Stromal cell of bone marrow (primary cell): ENCODE measurements around the gene SIGMAR1.

Source experiments
- DNase-seq: peaks from one replicate; pipeline ENCODE4 v3.0.0-alpha.2; 2012; ENCODE audit warnings: low read depth

The SIGMAR1 gene

DNA sequence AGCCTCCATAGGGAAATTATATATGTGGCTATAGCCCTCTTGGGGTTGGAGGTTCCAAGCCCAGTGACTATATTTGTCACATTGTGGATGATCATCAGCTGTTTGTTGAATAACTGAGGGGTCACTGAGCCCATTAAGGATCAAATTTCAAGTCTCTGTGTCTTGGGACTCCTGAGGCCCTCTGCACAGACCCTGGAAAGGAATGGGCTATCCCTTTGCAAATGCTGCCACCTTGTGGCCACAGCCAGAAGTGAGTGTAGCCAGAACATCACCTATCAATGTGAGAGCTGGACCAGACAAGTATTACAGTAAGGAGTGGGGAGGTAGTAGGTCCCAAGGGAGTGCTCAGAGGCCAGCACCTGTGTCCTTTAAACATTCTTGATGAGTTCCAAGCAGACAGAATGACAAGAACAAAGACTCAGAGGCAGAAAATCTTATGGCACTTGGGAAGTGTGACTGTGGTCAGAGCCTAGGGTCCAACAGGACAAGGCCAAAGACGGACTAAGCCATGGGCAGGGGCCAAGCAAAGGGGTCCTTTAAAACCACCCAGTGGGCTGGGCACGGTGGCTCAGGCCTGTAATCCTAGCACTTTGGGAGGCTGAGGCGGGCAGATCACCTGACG, 33.9 kb downstream of the SIGMAR1 start:
- no peak for DNase-seq

GRCh38 chr9:34601937-34602573, 35.5 kb downstream of the SIGMAR1 start:
- DNase-seq, result no peak

- no peak for DNase-seq
Observed at GRCh38 chr9:34600908-34601307, 36.7 kb downstream of the SIGMAR1 start.

DNA sequence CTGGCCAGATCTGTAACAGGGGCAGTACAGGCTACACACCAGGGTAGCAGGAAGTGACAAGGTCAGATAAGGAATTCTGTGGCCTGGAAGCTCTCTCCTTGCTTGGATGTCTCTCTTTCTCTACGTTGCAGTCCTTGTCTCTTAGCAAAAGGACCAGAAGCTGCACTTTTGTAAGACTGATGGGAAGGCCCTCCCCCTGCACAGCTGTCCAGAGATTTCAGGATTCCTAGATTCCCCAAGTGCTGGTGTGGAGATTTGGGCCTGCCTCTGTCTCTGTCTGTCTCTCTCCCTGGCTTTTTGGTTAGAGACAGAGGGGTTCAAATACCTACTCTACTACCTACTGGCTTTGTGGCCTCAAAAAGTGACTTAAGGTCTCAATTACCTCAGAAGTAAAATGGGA, 38.0 kb downstream of the SIGMAR1 start:
- DNase-seq, result no peak

DNA sequence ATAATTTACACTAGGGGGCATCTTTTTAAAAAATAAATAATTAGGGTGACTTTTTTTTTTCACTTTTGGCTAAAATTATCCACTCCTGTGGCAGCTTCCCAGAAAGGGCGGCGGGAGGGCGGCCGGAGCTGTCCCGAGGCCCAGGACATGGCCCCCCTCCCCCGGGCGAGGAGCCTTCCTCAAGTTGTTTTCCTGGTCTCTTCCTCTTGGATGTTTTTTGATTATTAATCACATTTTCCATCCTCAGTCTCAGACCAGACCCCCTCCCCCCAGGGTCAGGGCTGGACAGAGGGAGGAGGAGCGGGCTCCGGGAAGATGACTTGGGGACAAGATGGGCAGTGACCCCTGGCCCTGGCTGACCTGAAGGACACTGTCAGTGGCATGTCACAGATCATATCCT, 43.4 kb downstream of the SIGMAR1 start:
- no peak for DNase-seq

DNA sequence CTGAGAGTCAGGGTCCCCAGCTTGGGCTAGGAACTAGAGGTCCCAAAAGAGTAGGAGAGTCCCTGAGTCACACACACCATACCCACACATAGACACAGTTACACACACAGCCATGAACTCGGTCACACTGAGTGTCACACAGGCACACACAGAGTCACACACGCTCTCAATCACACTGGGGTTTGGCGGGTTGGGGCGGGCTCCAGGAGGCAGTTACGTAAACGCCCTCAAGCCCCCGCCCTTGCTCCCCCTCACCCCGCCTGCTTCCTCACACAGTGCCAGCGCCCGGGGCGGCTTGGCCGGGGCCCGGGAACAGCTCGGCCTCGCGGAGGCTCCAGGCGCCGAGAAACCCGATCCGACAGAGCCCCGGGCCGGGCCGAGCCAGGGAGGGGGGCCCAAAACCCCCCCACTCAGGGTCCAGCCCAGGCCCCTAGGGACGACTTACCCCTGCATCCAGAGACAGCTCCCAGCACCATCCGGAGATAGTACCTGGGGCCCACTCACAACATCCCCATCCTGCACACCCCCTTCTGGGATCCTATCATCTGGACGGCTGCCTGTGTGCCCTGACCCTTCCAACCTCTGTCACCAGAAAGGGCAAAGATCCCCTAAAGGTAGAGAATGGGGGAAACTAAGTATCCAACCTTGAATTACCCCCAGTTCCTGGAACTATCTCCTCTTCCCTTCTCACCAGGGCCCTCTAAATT, 44.5 kb downstream of the SIGMAR1 start:
- no peak for DNase-seq

DNA sequence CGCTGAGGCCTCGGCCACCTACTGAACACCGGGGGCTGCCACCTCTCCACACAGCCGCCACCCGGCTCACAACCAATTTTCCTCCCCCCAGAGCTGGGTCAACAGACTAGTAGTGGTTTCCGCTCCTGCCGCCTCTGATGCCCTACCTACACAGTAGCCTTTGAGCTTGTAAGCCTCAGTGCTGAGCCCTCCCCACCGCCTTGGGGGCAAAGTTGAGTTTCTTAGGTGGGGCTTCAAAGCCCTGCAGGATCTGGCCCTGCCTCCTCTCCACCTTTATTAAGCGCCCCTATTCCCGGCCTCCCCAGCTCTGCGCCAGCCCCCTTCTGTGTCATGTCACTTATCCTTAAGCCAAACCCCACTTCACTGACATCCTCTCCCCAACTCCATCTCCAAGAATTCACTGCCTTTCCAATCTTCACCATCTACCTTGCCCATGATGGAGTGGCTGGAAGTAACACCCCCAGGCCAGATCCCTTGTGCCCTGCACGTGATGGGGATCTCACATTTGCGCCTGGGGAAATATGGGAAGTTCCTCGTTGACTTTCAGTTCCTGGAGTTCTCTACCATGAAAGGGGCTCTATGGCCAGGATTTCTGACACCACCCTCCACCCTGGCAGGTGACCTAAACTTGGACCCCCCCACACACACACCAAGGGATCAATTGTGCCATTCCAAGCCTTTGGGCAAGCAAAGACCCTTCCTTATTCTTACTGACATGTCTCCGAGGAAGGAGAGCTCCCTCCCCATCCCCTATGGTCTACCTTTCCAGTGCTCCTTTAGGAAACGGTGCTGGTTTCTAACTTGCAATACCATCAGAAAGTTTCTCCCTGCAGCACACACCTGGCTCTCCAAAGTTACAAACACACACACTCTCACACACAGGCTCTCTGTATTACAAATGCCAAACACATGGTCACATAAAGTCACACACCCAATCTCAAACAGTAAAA, 45.4 kb downstream of the SIGMAR1 start:
- no peak for DNase-seq

GRCh38 chr9:34591248-34591916, 46.2 kb downstream of the SIGMAR1 start:
- DNase-seq, result peak; percentile 45

DNA sequence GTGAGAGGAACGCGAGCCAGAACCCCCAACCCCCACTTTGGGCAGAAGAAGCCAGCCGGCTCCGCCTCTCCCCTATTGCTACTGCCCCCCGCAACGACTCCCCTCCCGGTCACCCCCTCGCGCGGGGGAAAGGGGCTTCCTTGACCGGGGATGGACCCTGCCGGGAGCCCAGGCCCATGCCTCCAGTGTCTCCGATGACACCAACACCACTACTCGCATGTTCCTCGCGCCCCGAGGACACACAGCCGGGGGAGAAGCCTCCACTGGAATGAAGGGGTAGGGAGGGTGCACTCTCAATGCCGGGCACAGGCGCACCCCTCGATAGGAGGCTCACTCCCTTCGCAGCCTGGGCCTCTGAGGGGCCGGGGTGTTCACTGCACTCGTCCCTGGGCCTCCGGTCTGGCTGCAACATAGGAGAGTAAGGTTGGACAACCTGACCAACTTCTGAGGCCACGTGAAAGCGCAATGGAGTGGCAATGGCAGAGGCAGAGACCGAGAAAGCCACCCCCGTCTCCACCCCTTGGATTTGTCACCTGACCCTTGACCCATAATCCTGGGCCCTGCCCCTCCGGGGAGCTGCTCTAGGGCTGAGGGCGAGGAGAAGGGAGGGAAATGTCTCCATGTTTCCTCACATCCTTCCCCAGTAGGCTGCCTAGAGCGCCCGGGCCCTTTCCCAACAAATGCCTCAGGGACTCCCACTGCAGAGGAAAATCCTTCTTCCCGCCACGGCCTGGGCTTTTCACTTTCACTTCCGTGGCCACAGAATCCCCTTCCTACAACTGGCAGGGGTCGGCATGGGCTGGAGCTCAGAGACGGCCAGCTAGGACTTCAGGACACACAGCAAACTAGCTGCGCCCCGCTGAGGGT, 47.0 kb downstream of the SIGMAR1 start:
- no peak for DNase-seq

DNA sequence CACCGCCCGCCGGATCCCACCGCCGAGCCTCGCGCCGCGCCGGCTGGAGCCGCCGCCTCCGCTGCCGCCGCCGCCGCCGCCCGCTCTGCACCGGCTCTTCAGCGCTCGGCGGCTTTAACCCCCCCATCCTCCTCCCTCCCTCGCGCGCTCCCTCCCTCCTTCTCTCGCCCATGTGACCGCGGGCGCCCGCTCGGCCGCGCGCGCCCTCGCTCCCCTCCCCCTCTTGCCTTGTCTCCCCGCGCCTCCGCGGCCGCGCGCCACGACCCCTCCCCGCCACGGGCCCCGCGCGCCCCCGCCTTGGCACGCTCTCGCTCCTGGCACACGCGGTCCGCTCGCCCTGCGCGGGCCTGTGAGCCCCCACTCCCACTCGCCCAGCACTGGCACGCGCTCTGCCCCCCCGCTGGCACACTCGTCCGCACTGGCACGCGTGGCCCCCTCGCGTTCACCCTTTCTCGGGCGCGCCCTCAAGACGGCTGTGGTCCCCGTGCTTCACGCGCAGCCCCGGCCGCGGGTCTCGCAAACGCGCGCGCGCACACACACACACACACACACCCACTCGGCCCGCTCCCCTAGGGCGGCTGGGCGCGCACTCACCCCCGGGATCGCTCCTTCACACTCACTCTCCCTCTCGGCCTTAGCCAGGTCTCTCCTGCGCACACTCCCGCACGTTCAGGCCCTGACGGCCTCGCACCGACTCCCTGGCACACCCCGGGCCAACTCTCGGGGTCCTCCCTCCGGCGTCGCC, 47.8 kb downstream of the SIGMAR1 start, which contains the start of gene CNTFR:
Gene CNTFR, minus strand, starts transcription at position 89 of the 745 bp plus-strand sequence. CDS start 20,743 bp downstream, outside the sequence.
- DNase-seq, result no peak

DNA sequence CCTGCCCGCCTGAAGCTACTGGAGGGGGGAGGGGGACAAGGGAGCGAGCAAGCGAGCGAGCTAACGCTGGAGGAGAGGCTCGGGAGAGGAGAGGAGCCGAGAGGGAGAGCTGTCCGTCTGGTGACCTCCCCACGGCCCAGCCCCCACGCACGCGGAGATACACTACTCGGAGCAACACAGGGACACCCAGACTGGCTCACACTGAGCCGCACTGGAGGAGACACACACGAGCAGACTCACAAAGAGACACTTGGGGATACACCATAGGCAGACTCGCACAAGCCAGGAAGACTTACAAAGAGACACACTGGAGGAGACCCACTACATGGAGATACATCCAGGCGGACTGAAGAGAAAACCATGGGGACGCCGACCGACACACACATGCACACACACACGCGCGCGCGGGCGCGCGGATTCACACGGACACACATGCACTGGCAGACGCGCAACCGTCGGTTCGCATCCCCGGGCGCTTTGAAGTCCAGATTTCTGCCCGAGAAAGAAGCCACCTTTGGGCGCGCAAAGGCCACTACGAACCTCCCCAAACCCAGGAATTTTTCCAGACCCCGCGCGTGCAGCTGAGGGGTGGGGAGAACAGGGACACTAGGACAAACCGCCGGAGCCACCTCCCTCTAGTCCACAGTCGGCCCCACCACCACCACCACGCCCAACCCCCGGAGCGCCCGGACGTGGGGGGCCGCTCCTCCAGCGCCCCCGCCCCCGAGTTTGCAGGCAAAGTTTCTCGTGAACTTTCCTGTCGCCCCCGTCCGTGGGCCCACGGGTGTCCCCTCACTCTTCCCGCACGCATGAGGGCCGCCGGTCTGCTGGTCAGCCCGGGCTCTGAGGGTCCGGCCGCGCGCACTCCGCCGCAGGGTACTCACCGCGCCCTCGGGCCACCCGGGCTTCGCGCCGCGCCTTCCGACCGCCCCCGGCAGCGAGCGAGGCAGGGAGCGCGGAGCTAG, 48.6 kb downstream of the SIGMAR1 start:
- no peak for DNase-seq

GRCh38 chr9:34587271-34587670, 50.3 kb downstream of the SIGMAR1 start:
- DNase-seq, result no peak

- no peak for DNase-seq
Observed at GRCh38 chr9:34585946-34586669, 51.5 kb downstream of the SIGMAR1 start.

GRCh38 chr9:34584970-34585369, 52.6 kb downstream of the SIGMAR1 start:
- no peak for DNase-seq
